ENCODE results near the gene USP35.

DNA sequence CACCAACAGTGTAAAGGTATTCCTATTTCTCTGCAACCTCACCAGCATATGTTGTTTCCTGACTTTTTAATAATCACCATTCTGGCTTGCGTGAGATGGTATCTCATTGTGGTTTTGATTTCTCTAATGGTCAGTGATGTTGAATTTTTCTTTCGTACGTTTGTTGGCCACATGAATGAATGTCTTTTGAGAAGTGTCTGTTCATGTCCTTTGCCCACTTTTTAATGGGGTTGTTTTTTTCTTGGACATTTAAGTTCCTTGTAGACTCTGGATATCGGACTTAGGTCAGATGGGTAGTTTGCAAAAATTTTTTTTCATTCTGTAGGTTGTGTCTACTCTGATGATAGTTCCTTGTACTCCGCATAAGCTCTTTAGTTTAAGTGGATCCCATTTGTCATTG is 22.8 kb downstream of the USP35 start:
- TF ChIP-seq POLR2AphosphoS5 (IDR thresholded peaks at IDR 0.05) (no peak), CTCF (IDR thresholded peaks at IDR 0.05) (no peak)

All from breast epithelium (tissue), 3 donors.